ENCODE results near the gene ZBTB47.

ZBTB47 gene

GRCh38 chr3:42683875-42684598 lies 30.5 kb downstream of the ZBTB47 start:
- H3K9me3 Mint-ChIP-seq = peaks cover 2% of the 10 kb centered on the region
- peaks cover 5% of the 10 kb centered on the region for H3K4me1 Mint-ChIP-seq
- no peak for ATAC-seq
- H3K4me3 Mint-ChIP-seq = no peak overlapping the region
- no peak overlapping the region for H3K27ac Mint-ChIP-seq
- no peaks in the 10 kb centered on the region for H3K36me3 Mint-ChIP-seq
- H3K27me3 Mint-ChIP-seq = peaks cover 53% of the 10 kb centered on the region

- Mint-ChIP-seq H3K27me3 (peaks cover 56% of the 10 kb centered on the region), H3K36me3 (no peaks in the 10 kb centered on the region), H3K4me3 (no peak overlapping the region), H3K4me1 (peaks cover 5% of the 10 kb centered on the region), H3K27ac (no peak overlapping the region), H3K9me3 (no peaks in the 10 kb centered on the region)
- ATAC-seq = no peak
Measured at GRCh38 chr3:42684632-42685362, 31.3 kb downstream of the ZBTB47 start.

DNA sequence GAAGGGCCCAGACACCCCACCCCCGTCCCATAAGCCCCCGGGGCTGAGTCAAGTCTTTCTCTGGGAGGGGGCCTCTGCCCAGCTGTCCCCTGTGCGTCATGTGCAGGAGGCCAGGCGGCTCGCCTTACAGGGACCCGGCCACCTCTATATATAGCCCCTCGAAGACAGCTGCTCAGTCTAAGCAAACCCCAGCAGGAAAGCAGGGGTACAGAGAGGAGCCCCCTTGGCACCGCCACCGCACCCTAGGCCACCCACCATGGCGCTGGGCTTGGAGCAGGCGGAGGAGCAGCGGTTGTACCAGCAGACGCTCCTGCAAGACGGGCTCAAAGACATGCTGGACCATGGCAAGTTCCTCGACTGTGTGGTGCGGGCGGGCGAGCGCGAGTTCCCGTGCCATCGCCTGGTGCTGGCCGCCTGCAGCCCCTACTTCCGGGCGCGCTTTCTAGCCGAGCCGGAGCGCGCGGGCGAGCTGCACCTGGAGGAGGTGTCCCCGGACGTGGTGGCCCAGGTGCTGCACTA lies 31.9 kb downstream of the ZBTB47 start, which contains the start of gene KLHL40:
KLHL40 (plus strand) TSS at position 175 of the 519 bp plus-strand sequence; CDS start at position 257, 82 bp downstream.
- Mint-ChIP-seq H3K27ac (no peak within 1 kb of the TSS), H3K9me3 (no peaks in the 10 kb centered on the region), H3K4me3 (no peak within 1 kb of the TSS), H3K4me1 (peaks cover 5% of the 10 kb centered on the region), H3K27me3 (peaks cover 63% of the 10 kb centered on the region), H3K36me3 (no peaks in the 10 kb centered on the region)
- ATAC-seq = no peak

DNA sequence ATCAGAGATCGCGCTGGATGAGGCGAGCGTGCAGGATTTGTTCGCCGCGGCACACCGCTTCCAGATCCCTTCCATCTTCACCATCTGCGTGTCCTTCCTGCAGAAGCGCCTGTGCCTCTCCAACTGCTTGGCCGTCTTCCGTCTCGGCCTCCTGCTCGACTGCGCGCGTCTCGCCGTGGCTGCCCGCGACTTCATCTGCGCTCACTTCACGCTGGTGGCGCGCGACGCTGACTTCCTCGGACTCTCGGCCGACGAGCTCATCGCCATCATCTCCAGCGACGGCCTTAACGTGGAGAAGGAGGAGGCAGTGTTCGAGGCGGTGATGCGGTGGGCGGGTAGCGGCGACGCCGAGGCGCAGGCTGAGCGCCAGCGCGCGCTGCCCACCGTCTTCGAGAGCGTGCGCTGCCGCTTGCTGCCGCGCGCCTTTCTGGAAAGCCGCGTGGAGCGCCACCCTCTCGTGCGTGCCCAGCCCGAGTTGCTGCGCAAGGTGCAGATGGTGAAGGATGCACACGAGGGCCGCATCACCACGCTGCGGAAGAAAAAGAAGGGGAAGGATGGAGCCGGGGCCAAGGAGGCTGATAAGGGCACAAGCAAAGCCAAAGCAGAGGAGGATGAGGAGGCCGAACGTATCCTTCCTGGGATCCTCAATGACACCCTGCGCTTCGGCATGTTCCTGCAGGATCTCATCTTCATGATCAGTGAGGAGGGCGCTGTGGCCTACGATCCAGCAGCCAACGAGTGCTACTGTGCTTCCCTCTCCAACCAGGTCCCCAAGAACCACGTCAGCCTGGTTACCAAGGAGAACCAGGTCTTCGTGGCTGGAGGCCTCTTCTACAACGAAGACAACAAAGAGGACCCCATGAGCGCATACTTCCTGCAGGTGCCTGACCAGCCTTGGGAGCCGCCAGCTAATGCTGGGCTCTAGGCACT lies 32.7 kb downstream of the ZBTB47 start:
- no peak overlapping the region for H3K27ac Mint-ChIP-seq
- H3K36me3 Mint-ChIP-seq = no peaks in the 10 kb centered on the region
- no peak overlapping the region for H3K4me3 Mint-ChIP-seq
- H3K4me1 Mint-ChIP-seq = peaks cover 5% of the 10 kb centered on the region
- ATAC-seq = no peak
- H3K9me3 Mint-ChIP-seq = no peaks in the 10 kb centered on the region
- peaks cover 66% of the 10 kb centered on the region for H3K27me3 Mint-ChIP-seq

DNA sequence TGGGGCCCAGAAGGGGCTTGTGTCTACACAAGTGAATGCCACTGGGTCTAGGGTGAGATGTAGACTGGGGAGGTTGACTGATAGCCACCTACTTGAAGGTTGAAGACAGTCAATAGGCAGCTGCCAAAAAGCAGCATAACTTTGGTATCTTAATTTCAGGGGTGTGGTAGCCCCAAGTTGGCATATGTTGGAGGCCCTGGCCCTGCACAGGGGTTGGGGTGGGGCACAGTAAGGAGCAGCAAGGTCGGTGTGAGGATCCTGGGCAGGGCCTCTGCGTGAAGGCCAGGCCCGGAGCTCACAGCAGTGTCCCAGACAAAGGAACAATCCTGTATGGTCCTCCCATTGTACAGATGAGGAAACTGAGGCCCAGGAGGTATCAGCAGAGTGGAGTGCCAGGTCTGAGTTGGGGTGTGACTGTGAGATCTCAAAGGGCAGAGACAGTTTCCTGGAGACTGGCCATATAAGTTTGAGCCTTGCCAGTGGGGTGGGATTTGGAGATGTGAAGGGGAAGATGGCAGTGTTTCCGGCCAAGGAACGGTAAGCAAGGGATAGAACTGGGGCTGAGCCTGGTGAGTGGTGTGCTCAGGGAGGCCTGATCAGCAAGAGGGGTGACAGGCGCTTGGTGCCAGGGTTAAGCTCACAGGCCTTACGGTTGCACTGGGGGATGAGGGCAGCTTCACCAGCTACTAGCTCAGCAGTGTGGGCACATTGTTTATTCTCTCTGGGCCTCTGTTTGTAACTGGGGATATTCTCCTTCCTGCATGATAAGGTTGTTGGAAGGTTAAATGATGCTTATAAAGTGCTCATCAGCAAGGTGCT lies 33.5 kb downstream of the ZBTB47 start:
- H3K27ac Mint-ChIP-seq = no peak overlapping the region
- no peaks in the 10 kb centered on the region for H3K36me3 Mint-ChIP-seq
- no peaks in the 10 kb centered on the region for H3K9me3 Mint-ChIP-seq
- no peak for ATAC-seq
- H3K4me3 Mint-ChIP-seq = no peak overlapping the region
- peaks cover 66% of the 10 kb centered on the region for H3K27me3 Mint-ChIP-seq
- H3K4me1 Mint-ChIP-seq = peaks cover 5% of the 10 kb centered on the region

GRCh38 chr3:42688016-42688415 lies 34.5 kb downstream of the ZBTB47 start:
- H3K4me1 Mint-ChIP-seq = peaks cover 5% of the 10 kb centered on the region
- no peak overlapping the region for H3K4me3 Mint-ChIP-seq
- no peaks in the 10 kb centered on the region for H3K36me3 Mint-ChIP-seq
- no peak overlapping the region for H3K27ac Mint-ChIP-seq
- no peak for ATAC-seq
- peaks cover 58% of the 10 kb centered on the region for H3K27me3 Mint-ChIP-seq
- H3K9me3 Mint-ChIP-seq = no peaks in the 10 kb centered on the region

- peaks cover 51% of the 10 kb centered on the region for H3K27me3 Mint-ChIP-seq
- no peak overlapping the region for H3K27ac Mint-ChIP-seq
- H3K4me1 Mint-ChIP-seq = peaks cover 5% of the 10 kb centered on the region
- H3K36me3 Mint-ChIP-seq = no peaks in the 10 kb centered on the region
- H3K4me3 Mint-ChIP-seq = no peak overlapping the region
- ATAC-seq = no peak
- no peaks in the 10 kb centered on the region for H3K9me3 Mint-ChIP-seq
Measured at GRCh38 chr3:42688487-42689420, 35.3 kb downstream of the ZBTB47 start.

DNA sequence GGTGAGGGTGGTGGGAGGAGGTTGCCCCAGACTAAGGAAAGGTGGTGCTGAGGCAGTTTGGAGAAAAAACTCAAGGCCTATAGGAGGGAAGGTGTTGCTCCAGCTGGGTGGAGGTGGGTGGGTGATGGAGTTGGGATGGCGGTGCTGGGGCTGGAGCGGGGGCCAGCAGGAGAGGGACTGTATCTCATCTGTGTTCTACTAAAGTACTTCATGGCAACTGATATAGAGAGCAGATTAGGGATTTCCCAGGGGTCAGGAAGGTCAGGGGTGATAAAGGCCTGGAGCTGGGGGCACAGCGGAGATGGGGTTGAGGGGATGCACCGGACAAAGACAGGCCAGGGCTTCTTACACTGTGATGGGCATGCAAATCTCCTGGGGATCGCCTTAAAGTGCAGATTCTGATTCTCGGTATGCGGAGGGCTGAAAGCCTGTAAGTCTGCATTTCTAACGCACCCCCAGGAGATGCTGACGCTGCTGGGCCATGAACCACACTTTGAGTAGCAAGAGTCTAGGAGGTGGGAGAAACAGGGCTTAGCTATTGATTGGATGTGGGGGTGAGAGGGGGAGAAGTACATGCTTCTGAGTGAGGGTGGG lies 36.0 kb downstream of the ZBTB47 start:
- Mint-ChIP-seq H3K27me3 (peaks cover 50% of the 10 kb centered on the region), H3K4me1 (peaks cover 5% of the 10 kb centered on the region), H3K4me3 (no peak overlapping the region), H3K27ac (no peak overlapping the region), H3K36me3 (no peaks in the 10 kb centered on the region), H3K9me3 (no peaks in the 10 kb centered on the region)
- ATAC-seq = no peak

DNA sequence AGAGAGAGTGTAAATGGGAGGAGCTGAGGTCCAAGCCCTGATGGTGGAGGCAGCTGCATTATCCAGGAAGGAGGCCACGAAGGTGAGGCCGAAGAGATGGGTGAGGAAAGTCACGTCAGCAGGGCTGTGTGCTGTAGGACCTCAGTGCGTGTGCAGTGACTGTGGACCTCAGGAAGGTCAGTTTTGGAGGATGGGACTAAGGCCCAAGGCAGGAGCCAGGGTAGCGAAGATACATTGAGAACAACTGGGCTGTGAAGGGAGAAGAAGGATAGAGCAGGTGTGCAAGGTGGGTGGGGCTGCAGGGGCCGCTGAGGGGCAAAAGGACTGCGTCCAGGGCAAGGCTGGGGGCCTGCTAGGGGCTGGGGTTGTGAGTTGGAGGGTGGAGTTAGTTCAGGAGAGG lies 36.7 kb downstream of the ZBTB47 start:
- Mint-ChIP-seq H3K4me3 (no peak overlapping the region), H3K27me3 (peaks cover 43% of the 10 kb centered on the region), H3K9me3 (no peaks in the 10 kb centered on the region), H3K27ac (no peak overlapping the region), H3K36me3 (no peaks in the 10 kb centered on the region), H3K4me1 (peaks cover 5% of the 10 kb centered on the region)
- ATAC-seq = no peak

- Mint-ChIP-seq H3K27me3 (peaks cover 35% of the 10 kb centered on the region), H3K9me3 (no peaks in the 10 kb centered on the region), H3K4me3 (no peak overlapping the region)
Measured at GRCh38 chr3:42690766-42691680, 37.5 kb downstream of the ZBTB47 start.

GRCh38 chr3:42691816-42692666 lies 38.5 kb downstream of the ZBTB47 start:
- H3K36me3 Mint-ChIP-seq = no peaks in the 10 kb centered on the region
- no peak for ATAC-seq
- H3K27me3 Mint-ChIP-seq = peaks cover 25% of the 10 kb centered on the region
- no peaks in the 10 kb centered on the region for H3K4me1 Mint-ChIP-seq
- no peak overlapping the region for H3K27ac Mint-ChIP-seq
- no peaks in the 10 kb centered on the region for H3K9me3 Mint-ChIP-seq
- no peak overlapping the region for H3K4me3 Mint-ChIP-seq

More at GRCh38 chr3:42690766-42691680, 37.5 kb downstream of the ZBTB47 start:
- Mint-ChIP-seq H3K27ac (no peak overlapping the region), H3K4me1 (peaks cover under 1% of the 10 kb centered on the region), H3K36me3 (no peaks in the 10 kb centered on the region)
- no peak for ATAC-seq

Data from stimulated activated memory B cell treated with anti-CD40 and anti-IgM and Interleukin-4, amounts not matched to agents 10 μg/mL and 1 μg/mL and 100 μg/mL, for 72 hours (primary cell).